Measurements from ENCODE around the gene DYNC2LI1. TPM values are rescaled to one million over a fixed set of nuclear protein-coding genes. Genes with fewer than 3 reads are reported as not detected.

DYNC2LI1 gene
- 11.9 to 19.3 TPM (median 14.9 TPM) in 5 replicates for total RNA-seq (2022; extraction: Qiagen RNA extraction; ENCODE audit: low read depth)

GRCh38 chr2:43773876-43774613, at the start of gene DYNC2LI1:
DYNC2LI1 (plus strand) TSS chr2:43774039; CDS start chr2:43774139, 100 bp downstream.

GRCh38 chr2:43838560-43839267, 64.9 kb downstream of the DYNC2LI1 start, which contains the start of the genes ABCG5 and ABCG8:
ABCG5 (minus strand) TSS chr2:43838839; CDS start chr2:43838679, 160 bp downstream.
ABCG8 (plus strand) TSS chr2:43838971; CDS start chr2:43839054, 83 bp downstream.

Other genes starting within 250 kb of the DYNC2LI1 start
- gene THADA, start 178.0 kb upstream of the DYNC2LI1 start, total RNA-seq (2022; extraction: Qiagen RNA extraction; ENCODE audit: low read depth) = 16.4 to 26.7 TPM (median 23.3 TPM) in 5 replicates
- gene PLEKHH2, start 136.8 kb upstream of the DYNC2LI1 start, total RNA-seq (2022; extraction: Qiagen RNA extraction; ENCODE audit: low read depth) = 0.73 to 1.1 TPM (median 1.1 TPM) in 5 replicates
- 1.7 to 2.5 TPM (median 2.0 TPM) in 5 replicates for gene C1GALT1C1L, start 97.6 kb upstream of the DYNC2LI1 start, total RNA-seq (2022; extraction: Qiagen RNA extraction; ENCODE audit: low read depth)
- gene ABCG5, start 64.8 kb downstream of the DYNC2LI1 start, total RNA-seq (2022; extraction: Qiagen RNA extraction; ENCODE audit: low read depth) = not detected in 5 replicates
- gene ABCG8, start 64.9 kb downstream of the DYNC2LI1 start, total RNA-seq (2022; extraction: Qiagen RNA extraction; ENCODE audit: low read depth) = not detected in 5 replicates
- gene LRPPRC, start 221.9 kb downstream of the DYNC2LI1 start, total RNA-seq (2022; extraction: Qiagen RNA extraction; ENCODE audit: low read depth) = 64.6 to 104 TPM (median 103 TPM) in 5 replicates

Data from A549 treated with RU486 at 1 μM for 4 hours (cell line).